Measurements from ENCODE around the gene GRPEL1. TPM values are rescaled to one million over a fixed set of nuclear protein-coding genes. Genes with fewer than 3 reads are reported as not detected.

GRPEL1 gene
- total and polyA plus RNA-seq, 2 of the 13 experiments (the other 11 are each of a cell fraction or from before 2014, with no cell fraction given): 32.3 to 141 TPM

GRCh38 chr4:7043284-7044136 is 24.4 kb downstream of the GRPEL1 start, which contains the start of gene TADA2B (continued):
- TF ChIP-seq ZNF460 (CRISPR knock-in tag; IDR thresholded peaks at IDR 0.05; ENCODE audit: borderline replicate concordance) (no peak), AGO2 (optimal IDR thresholded peaks at IDR 0.05; ENCODE audit: low read depth, low read length) (peak; percentile 70), KLF15 (CRISPR knock-in tag; IDR thresholded peaks at IDR 0.05; ENCODE audit: borderline replicate concordance) (no peak), MYNN (CRISPR knock-in tag; IDR thresholded peaks at IDR 0.05; ENCODE audit: low read depth) (no peak), BRF2 (CRISPR knock-in tag; IDR thresholded peaks at IDR 0.05) (no peak), BCL3 (CRISPR knock-in tag; IDR thresholded peaks at IDR 0.05) (peak; percentile 54; the same call in 1 of the 2 replicates), KLF12 (CRISPR knock-in tag; IDR thresholded peaks at IDR 0.05; ENCODE audit: borderline replicate concordance) (no peak), ZC3H4 (CRISPR knock-in tag; IDR thresholded peaks at IDR 0.05; ENCODE audit: borderline replicate concordance) (no peak), TBL1XR1 (IDR thresholded peaks at IDR 0.05; ENCODE audit: borderline replicate concordance, low read length, partially characterized antibody) (no peak), CSRNP2 (CRISPR knock-in tag; conservative IDR thresholded peaks at IDR 0.05; ENCODE audit: low read depth) (no peak), ZNF256 (CRISPR knock-in tag; conservative IDR thresholded peaks at IDR 0.05) (peak; percentile 68; the same call in 1 of the 2 replicates), RARG (CRISPR knock-in tag; IDR thresholded peaks at IDR 0.05; ENCODE audit: low read depth) (no peak), ZNF33B (CRISPR knock-in tag; IDR thresholded peaks at IDR 0.05) (no peak), KLF13 (CRISPR knock-in tag; IDR thresholded peaks at IDR 0.05) (no peak), ZNF253 (CRISPR knock-in tag; IDR thresholded peaks at IDR 0.05; ENCODE audit: borderline replicate concordance) (no peak), ZNF777 (CRISPR knock-in tag; IDR thresholded peaks at IDR 0.05) (peak; percentile 78), RFXAP (CRISPR knock-in tag; IDR thresholded peaks at IDR 0.05; ENCODE audit: borderline replicate concordance) (0 out of 2 replicates have a peak, but pooled peaks have one; percentile 43), ZNF17 (CRISPR knock-in tag; IDR thresholded peaks at IDR 0.05) (no peak), RERE (CRISPR knock-in tag; IDR thresholded peaks at IDR 0.05; ENCODE audit: low read depth) (no peak)

Data from HepG2 (cell line).